ENCODE data around the gene ASIC2.

ASIC2 gene

DNA sequence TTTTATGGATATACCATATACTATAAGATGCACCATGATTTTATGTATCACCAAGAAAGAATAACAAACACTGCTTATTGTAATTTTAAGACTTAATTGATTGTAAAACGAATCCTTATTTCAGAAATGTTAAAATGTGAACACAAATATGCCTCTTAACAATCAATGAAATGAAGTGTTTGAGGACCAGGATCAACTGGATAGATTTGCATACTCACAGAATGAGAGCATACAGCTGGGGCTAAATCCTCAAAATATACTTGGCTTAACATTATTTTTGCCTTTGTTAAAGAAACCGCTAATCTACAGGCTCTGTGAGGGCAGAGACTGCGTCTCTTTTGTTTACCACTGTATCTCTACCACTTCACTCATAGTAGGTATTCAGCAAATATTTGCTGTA, 207.8 kb downstream of the ASIC2 start:
- Histone ChIP-seq H3K36me3 (ENCODE audit: control insufficient read depth in 2 of 2, insufficient read depth in 1 of 2, low read length in 2 of 2) (no peaks in the 10 kb centered on the region), H3K4me3 (ENCODE audit: low read depth, low read length) (no peak overlapping the region), H3K9me3 (ENCODE audit: control insufficient read depth, insufficient read depth, low read depth, low read length) (no peaks in the 10 kb centered on the region), H3K27ac (ENCODE audit: extremely low read depth, low read depth, low read length) (no peak overlapping the region), H3K4me1 (ENCODE audit: control insufficient read depth, insufficient read depth, low read length) (no peaks in the 10 kb centered on the region)
- TF ChIP-seq ZNF423 (tag by site-specific recombination; IDR thresholded peaks at IDR 0.05) (no peak), ZNF26 (tag by site-specific recombination; IDR thresholded peaks at IDR 0.05) (no peak), EGR2 (tag by site-specific recombination; IDR thresholded peaks at IDR 0.05; ENCODE audit: low read depth) (no peak), ZNF624 (tag by site-specific recombination; IDR thresholded peaks at IDR 0.05) (no peak), ZNF501 (tag by site-specific recombination; IDR thresholded peaks at IDR 0.05) (no peak), ZNF560 (tag by site-specific recombination; IDR thresholded peaks at IDR 0.05; ENCODE audit: borderline replicate concordance) (no peak), ZNF555 (tag by site-specific recombination; conservative IDR thresholded peaks at IDR 0.05) (no peak), KLF8 (tag by site-specific recombination; IDR thresholded peaks at IDR 0.05) (no peak), ZNF121 (tag by site-specific recombination; IDR thresholded peaks at IDR 0.05) (no peak), SP3 (tag by site-specific recombination; IDR thresholded peaks at IDR 0.05) (no peak), ZNF221 (tag by site-specific recombination; IDR thresholded peaks at IDR 0.05; ENCODE audit: borderline replicate concordance) (no peak), ZNF664 (tag by site-specific recombination; IDR thresholded peaks at IDR 0.05) (no peak), ZNF24 (tag by site-specific recombination; IDR thresholded peaks at IDR 0.05) (no peak)
- TF ChIP-seq, protein P1, sequence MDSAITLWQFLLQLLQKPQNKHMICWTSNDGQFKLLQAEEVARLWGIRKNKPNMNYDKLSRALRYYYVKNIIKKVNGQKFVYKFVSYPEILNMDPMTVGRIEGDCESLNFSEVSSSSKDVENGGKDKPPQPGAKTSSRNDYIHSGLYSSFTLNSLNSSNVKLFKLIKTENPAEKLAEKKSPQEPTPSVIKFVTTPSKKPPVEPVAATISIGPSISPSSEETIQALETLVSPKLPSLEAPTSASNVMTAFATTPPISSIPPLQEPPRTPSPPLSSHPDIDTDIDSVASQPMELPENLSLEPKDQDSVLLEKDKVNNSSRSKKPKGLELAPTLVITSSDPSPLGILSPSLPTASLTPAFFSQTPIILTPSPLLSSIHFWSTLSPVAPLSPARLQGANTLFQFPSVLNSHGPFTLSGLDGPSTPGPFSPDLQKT (IDR thresholded peaks at IDR 0.05; ENCODE audit: borderline replicate concordance, low read depth, low read length) = no peak
- TF ChIP-seq, protein P2, sequence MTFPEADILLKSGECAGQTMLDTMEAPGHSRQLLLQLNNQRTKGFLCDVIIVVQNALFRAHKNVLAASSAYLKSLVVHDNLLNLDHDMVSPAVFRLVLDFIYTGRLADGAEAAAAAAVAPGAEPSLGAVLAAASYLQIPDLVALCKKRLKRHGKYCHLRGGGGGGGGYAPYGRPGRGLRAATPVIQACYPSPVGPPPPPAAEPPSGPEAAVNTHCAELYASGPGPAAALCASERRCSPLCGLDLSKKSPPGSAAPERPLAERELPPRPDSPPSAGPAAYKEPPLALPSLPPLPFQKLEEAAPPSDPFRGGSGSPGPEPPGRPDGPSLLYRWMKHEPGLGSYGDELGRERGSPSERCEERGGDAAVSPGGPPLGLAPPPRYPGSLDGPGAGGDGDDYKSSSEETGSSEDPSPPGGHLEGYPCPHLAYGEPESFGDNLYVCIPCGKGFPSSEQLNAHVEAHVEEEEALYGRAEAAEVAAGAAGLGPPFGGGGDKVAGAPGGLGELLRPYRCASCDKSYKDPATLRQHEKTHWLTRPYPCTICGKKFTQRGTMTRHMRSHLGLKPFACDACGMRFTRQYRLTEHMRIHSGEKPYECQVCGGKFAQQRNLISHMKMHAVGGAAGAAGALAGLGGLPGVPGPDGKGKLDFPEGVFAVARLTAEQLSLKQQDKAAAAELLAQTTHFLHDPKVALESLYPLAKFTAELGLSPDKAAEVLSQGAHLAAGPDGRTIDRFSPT (tag by site-specific recombination; IDR thresholded peaks at IDR 0.05) = no peak
- TF ChIP-seq, protein P3, sequence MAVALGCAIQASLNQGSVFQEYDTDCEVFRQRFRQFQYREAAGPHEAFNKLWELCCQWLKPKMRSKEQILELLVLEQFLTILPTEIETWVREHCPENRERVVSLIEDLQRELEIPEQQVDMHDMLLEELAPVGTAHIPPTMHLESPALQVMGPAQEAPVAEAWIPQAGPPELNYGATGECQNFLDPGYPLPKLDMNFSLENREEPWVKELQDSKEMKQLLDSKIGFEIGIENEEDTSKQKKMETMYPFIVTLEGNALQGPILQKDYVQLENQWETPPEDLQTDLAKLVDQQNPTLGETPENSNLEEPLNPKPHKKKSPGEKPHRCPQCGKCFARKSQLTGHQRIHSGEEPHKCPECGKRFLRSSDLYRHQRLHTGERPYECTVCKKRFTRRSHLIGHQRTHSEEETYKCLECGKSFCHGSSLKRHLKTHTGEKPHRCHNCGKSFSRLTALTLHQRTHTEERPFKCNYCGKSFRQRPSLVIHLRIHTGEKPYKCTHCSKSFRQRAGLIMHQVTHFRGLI (tag by site-specific recombination; IDR thresholded peaks at IDR 0.05) = no peak
- CTCF ChIA-PET = no interaction called here
- POLR2A ChIA-PET = interaction anchor here (1.2 kb wide), 1 partner anchor 12 kb away, joined by 3 read pairs; no protein-coding TSS in a partner anchor

DNA sequence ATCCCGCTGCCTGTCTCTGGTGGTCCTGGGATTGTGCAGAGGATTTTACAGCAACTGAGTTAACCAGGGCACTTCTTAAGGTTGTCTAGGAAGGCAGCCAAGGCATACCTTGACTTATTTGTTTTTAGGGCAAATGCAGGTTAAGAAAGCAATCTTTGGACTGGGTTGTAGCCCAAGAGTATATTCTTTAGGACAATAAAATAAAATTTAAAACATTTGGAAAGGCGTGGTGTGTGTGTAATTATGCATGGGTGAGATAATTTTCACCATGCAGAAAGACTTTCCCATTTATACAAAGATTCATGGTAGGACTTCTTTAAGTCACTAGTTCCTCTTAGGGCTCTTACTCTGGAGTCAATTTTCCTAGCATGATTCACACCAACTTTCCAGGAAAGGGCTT, 208.3 kb downstream of the ASIC2 start:
- H3K27ac ChIP-seq (ENCODE audit: extremely low read depth, low read depth, low read length) = no peak overlapping the region
- ChIA-PET CTCF (no interaction called here), POLR2A (no interaction called here)
- H3K4me1 ChIP-seq (ENCODE audit: control insufficient read depth, insufficient read depth, low read length) = no peaks in the 10 kb centered on the region
- no peaks in the 10 kb centered on the region for H3K9me3 ChIP-seq (ENCODE audit: control insufficient read depth, insufficient read depth, low read depth, low read length)
- H3K36me3 ChIP-seq (ENCODE audit: control insufficient read depth in 2 of 2, insufficient read depth in 1 of 2, low read length in 2 of 2) = no peaks in the 10 kb centered on the region
- TF ChIP-seq, protein P4, sequence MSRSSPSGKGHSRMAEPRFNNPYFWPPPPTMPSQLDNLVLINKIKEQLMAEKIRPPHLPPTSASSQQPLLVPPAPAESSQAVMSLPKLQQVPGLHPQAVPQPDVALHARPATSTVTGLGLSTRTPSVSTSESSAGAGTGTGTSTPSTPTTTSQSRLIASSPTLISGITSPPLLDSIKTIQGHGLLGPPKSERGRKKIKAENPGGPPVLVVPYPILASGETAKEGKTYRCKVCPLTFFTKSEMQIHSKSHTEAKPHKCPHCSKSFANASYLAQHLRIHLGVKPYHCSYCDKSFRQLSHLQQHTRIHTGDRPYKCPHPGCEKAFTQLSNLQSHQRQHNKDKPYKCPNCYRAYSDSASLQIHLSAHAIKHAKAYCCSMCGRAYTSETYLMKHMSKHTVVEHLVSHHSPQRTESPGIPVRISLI (tag by site-specific recombination; IDR thresholded peaks at IDR 0.05) = no peak
- TF ChIP-seq ZNF560 (tag by site-specific recombination; IDR thresholded peaks at IDR 0.05; ENCODE audit: borderline replicate concordance) (no peak), ZNF621 (tag by site-specific recombination; IDR thresholded peaks at IDR 0.05) (no peak), ZNF843 (tag by site-specific recombination; IDR thresholded peaks at IDR 0.05) (no peak), ZNF558 (tag by site-specific recombination; IDR thresholded peaks at IDR 0.05) (no peak), ZNF416 (tag by site-specific recombination; IDR thresholded peaks at IDR 0.05) (no peak), ZNF530 (tag by site-specific recombination; IDR thresholded peaks at IDR 0.05; ENCODE audit: low read depth) (no peak), ZNF184 (tag by site-specific recombination; IDR thresholded peaks at IDR 0.05) (no peak), ZNF211 (tag by site-specific recombination; IDR thresholded peaks at IDR 0.05; ENCODE audit: low read depth) (no peak), KLF16 (tag by site-specific recombination; IDR thresholded peaks at IDR 0.05) (no peak), MZF1 (tag by site-specific recombination; IDR thresholded peaks at IDR 0.05; ENCODE audit: borderline replicate concordance) (no peak)
- TF ChIP-seq, protein P5, sequence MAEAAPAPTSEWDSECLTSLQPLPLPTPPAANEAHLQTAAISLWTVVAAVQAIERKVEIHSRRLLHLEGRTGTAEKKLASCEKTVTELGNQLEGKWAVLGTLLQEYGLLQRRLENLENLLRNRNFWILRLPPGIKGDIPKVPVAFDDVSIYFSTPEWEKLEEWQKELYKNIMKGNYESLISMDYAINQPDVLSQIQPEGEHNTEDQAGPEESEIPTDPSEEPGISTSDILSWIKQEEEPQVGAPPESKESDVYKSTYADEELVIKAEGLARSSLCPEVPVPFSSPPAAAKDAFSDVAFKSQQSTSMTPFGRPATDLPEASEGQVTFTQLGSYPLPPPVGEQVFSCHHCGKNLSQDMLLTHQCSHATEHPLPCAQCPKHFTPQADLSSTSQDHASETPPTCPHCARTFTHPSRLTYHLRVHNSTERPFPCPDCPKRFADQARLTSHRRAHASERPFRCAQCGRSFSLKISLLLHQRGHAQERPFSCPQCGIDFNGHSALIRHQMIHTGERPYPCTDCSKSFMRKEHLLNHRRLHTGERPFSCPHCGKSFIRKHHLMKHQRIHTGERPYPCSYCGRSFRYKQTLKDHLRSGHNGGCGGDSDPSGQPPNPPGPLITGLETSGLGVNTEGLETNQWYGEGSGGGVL (tag by site-specific recombination; IDR thresholded peaks at IDR 0.05) = no peak
- H3K4me3 ChIP-seq (ENCODE audit: low read depth, low read length) = no peak overlapping the region
